ENCODE measurements around the gene ACTR1B.

GRCh38 chr2:97656905-97657587 is 6.8 kb downstream of the ACTR1B start:
- TF ChIP-seq, protein P1, sequence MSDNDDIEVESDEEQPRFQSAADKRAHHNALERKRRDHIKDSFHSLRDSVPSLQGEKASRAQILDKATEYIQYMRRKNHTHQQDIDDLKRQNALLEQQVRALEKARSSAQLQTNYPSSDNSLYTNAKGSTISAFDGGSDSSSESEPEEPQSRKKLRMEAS (IDR thresholded peaks at IDR 0.05) = peak; percentile 67
- TF ChIP-seq RAD21 (IDR thresholded peaks at IDR 0.05; ENCODE audit: low read depth) = no peak
- TF ChIP-seq FOXM1 (IDR thresholded peaks at IDR 0.05; ENCODE audit: borderline replicate concordance, low read depth) = no peak
- no peak for TF ChIP-seq EGR1 (IDR thresholded peaks at IDR 0.05)
- no peak for TF ChIP-seq TCF12 (IDR thresholded peaks at IDR 0.05; ENCODE audit: low read depth)
- TF ChIP-seq YY1 (IDR thresholded peaks at IDR 0.05; ENCODE audit: low read depth) = no peak
- TF ChIP-seq CREB1 (IDR thresholded peaks at IDR 0.05; ENCODE audit: low read depth) = no peak
- TF ChIP-seq USF1 (IDR thresholded peaks at IDR 0.05) = peak; percentile 56
- no peak for TF ChIP-seq TEAD4 (IDR thresholded peaks at IDR 0.05)
- TF ChIP-seq EP300 (IDR thresholded peaks at IDR 0.05; ENCODE audit: borderline replicate concordance) = no peak

Measured in Ishikawa (cell line).